Smooth muscle cell (in vitro differentiated cells): ENCODE results near the gene TBX1. TPM values are rescaled to one million over a fixed set of nuclear protein-coding genes. Genes with fewer than 3 reads are reported as not detected.
A peak's percentile ranks its signal among the peaks of the same experiment; 100 is the strongest.

Experiments used
- DNase-seq: peaks from one replicate; lab custom pipeline; 2025; ENCODE audit not compliant: unreplicated experiment; lab: John Stamatoyannopoulos, UW
- H2AFZ ChIP-seq: fragments of 200-600 bp; sonication (generic); 2 replicates; pipeline ENCODE4 v1.6.0; 2016; ENCODE audit warnings: antibody characterized with exemption, low read depth, mild to moderate bottlenecking
- H3F3A ChIP-seq: fragments of 200-600 bp; sonication (generic); 2 replicates; pipeline ENCODE4 v1.6.0; 2017; ENCODE audit warnings: antibody characterized with exemption, low read depth
- H3K27ac ChIP-seq: fragments of 200-600 bp; sonication (generic); 2 replicates; pipeline ENCODE4 v1.5.1; 2016; ENCODE audit warnings: low read depth, mild to moderate bottlenecking
- H3K27me3 ChIP-seq: fragments of 200-600 bp; sonication (generic); 2 replicates; pipeline ENCODE4 v1.6.1; 2016; ENCODE audit warnings: low read depth, mild to moderate bottlenecking
- H3K36me3 ChIP-seq: fragments of 200-600 bp; sonication (generic); 2 replicates; pipeline ENCODE4 v1.5.1; 2016; ENCODE audit warnings: low read depth
- H3K4me1 ChIP-seq: fragments of 200-600 bp; sonication (generic); 2 replicates; pipeline ENCODE4 v1.5.1; 2016; ENCODE audit warnings: low read depth
- H3K4me2 ChIP-seq: fragments of 200-600 bp; sonication (generic); 2 replicates; pipeline ENCODE4 v1.6.0; 2016; ENCODE audit warnings: mild to moderate bottlenecking
- H3K4me3 ChIP-seq: fragments of 200-600 bp; sonication (generic); 2 replicates; pipeline ENCODE4 v1.5.1; 2016; ENCODE audit warnings: mild to moderate bottlenecking
- H3K79me2 ChIP-seq: fragments of 200-600 bp; sonication (generic); 2 replicates; pipeline ENCODE4 v1.6.0; 2016; ENCODE audit warnings: low read depth, mild to moderate bottlenecking
- H3K9ac ChIP-seq: fragments of 200-600 bp; sonication (generic); 2 replicates; pipeline ENCODE4 v1.6.0; 2016; ENCODE audit warnings: low read depth
- H3K9me3 ChIP-seq: fragments of 200-600 bp; sonication (generic); replicated peaks from 2 replicates; pipeline ENCODE4 v1.5.1; 2016; ENCODE audit warnings: low read depth
- H4K20me1 ChIP-seq: fragments of 200-600 bp; sonication (generic); 2 replicates; pipeline ENCODE4 v1.6.0; 2016; ENCODE audit warnings: low read depth
- CTCF ChIP-seq: fragments of 200-600 bp; sonication (generic); IDR thresholded peaks from 2 replicates; pipeline ENCODE4 v1.5.1; 2017; ENCODE audit warnings: borderline replicate concordance, mild to moderate bottlenecking, antibody characterized with exemption; ENCODE audit not compliant: insufficient read depth, poor library complexity, severe bottlenecking
- WGBS: methylation state at CpG from one replicate; pipeline ENCODE4 v1.1.7; 2016; ENCODE audit warnings: low lambda C conversion rate; 5-methylcytosine and 5-hydroxymethylcytosine counted together
- polyA plus RNA-seq: library from polyadenylated mRNA; unstranded; fragments of >200 nt; fragmentation: Nextera tagmentation; extraction: Ambion mirVana; gene quantifications from 2 replicates; pipeline ENCODE4 v1.2.1, GENCODE V29; 2016
- total RNA-seq: library from RNA; depleted of rRNA; stranded (reverse); fragments of >200 nt; gene quantifications from 2 replicates; pipeline ENCODE4 v1.2.3, GENCODE V29; 2014

Gene TBX1
- total and polyA plus RNA-seq, 2 experiments from 2014 or later = not detected

DNA sequence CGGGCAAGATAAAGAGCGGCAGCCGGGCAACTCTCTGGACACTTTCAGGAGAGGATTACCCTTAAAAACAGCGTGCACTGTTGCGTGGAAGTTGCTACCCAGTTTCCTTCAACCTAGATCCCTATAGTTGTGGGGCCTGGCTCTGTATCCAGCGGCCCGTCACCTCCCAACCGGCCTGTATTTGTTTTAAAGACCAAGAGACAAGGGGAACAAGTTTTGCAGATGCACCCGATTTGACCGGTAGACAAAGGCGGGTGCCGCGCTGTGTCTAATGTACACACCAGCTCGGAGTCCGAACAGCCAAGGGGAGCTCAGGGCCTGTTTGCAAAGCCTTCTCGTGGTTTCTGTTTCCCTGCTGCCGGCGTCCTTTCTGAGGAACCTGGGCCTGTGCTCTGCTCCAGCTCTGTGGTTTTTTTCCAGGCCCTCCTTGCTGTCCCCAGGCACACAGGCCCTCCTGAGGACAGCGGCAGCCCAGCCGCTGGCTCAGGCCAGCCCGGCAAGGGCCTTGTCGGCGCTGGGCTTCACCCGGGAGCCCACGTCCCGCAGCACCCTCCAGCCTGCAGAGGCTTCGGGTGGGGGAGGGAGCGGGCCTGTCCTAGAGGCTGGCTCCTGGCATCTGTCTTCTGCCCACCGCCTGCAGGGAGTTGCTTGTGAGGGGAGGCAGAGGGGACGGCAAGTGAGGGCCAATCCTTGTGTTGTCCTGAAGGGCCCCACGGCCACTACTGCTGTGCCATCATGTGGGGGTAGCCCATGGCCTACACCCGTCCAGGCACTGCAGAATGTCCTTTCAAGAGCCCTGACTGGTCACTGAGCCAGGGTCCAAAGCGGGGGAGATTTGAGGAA, 1.4 kb downstream of the TBX1 start:
- WGBS = 31% methylated on average over 33 of the region's 33 CpGs
- H3K36me3 ChIP-seq = no peaks in the 10 kb centered on the region
- no peak overlapping the region for H3K27ac ChIP-seq
- H3K4me3 ChIP-seq = no peak overlapping the region
- no peak overlapping the region for H3K9ac ChIP-seq
- no peak for DNase-seq
- peaks cover 93% of the 10 kb centered on the region for H3K27me3 ChIP-seq
- H3K9me3 ChIP-seq = no peaks in the 10 kb centered on the region
- peaks cover 6% of the 10 kb centered on the region for H3K4me1 ChIP-seq
- no peak for TF ChIP-seq CTCF
- H3F3A ChIP-seq = no peaks in the 10 kb centered on the region
- H2AFZ ChIP-seq = no peak overlapping the region
- no peaks in the 10 kb centered on the region for H4K20me1 ChIP-seq
- H3K79me2 ChIP-seq = no peaks in the 10 kb centered on the region
- peak overlapping the region; percentile 24 for H3K4me2 ChIP-seq

DNA sequence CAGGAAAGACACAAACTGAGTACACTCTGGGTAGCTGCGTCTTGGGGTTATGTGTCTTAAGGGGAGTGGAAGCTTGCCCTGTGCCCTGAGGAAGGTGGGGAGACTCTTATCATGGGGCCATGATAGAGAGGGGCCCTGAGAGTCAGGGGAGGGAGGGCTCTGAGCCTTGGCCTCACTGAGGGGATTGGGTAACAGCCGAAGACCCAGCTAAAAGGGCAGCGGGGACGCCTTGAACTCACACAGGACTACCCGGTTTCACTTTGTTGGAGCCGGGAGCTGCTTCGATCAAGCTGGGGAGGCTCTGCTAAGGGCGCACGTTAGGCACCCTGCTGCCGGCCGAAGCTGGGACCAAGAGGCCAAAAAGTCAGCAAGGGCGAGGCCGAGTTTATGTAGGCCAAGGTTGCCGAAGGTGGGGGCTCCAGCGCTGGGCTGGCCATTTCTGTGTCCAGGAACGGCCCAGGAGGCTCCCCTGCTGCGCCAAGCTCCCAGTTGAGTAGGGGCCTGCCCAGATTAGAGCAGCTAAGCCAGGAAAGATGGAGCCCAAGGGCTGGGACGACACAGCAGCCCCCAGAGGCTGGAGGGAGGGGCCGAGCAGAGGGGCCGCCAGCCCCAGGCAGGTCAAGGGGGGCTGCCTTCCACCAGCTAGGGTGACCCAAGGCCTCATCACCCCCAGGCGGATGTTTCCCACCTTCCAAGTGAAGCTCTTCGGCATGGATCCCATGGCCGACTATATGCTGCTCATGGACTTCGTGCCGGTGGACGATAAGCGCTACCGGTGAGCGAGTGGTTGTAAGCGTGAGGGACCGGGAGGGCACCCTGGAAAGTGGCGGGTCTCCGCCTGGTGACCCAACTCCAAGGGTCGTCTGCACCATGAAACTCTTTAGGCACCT, 2.2 kb downstream of the TBX1 start:
- no peak overlapping the region for H3K4me3 ChIP-seq
- no peak overlapping the region for H2AFZ ChIP-seq
- no peak overlapping the region for H3K27ac ChIP-seq
- no peaks in the 10 kb centered on the region for H4K20me1 ChIP-seq
- H3K9me3 ChIP-seq = no peaks in the 10 kb centered on the region
- peaks cover 6% of the 10 kb centered on the region for H3K4me1 ChIP-seq
- no peaks in the 10 kb centered on the region for H3K36me3 ChIP-seq
- no peak for TF ChIP-seq CTCF
- no peak overlapping the region for H3K9ac ChIP-seq
- no peaks in the 10 kb centered on the region for H3F3A ChIP-seq
- WGBS = 43% methylated on average over 33 of the region's 34 CpGs
- DNase-seq = no peak
- no peaks in the 10 kb centered on the region for H3K79me2 ChIP-seq
- H3K4me2 ChIP-seq = no peak overlapping the region
- H3K27me3 ChIP-seq = peaks cover 93% of the 10 kb centered on the region

GRCh38 chr22:19763458-19764298, 3.1 kb downstream of the TBX1 start:
- DNase-seq = no peak

More at GRCh38 chr22:19763458-19764298, 3.1 kb downstream of the TBX1 start:
- no peaks in the 10 kb centered on the region for H3K79me2 ChIP-seq
- no peak overlapping the region for H3K4me3 ChIP-seq
- no peak overlapping the region for H2AFZ ChIP-seq
- peaks cover 6% of the 10 kb centered on the region for H3K4me1 ChIP-seq
- no peak overlapping the region for H3K9ac ChIP-seq
- H3K27ac ChIP-seq = no peak overlapping the region
- no peaks in the 10 kb centered on the region for H3K9me3 ChIP-seq
- H3K4me2 ChIP-seq = no peak overlapping the region
- H3K36me3 ChIP-seq = no peaks in the 10 kb centered on the region
- H4K20me1 ChIP-seq = no peaks in the 10 kb centered on the region
- no peaks in the 10 kb centered on the region for H3F3A ChIP-seq
- no peak for TF ChIP-seq CTCF
- 44% methylated on average over 39 of the region's 39 CpGs for WGBS
- peaks cover 93% of the 10 kb centered on the region for H3K27me3 ChIP-seq
